Psoas muscle (tissue), 8 donors: ENCODE results near the gene MSH3. TPM values are rescaled to one million over a fixed set of nuclear protein-coding genes. Genes with fewer than 3 reads are reported as not detected.

ENCODE experiments used
- ATAC-seq, 4 donors: fragments of 200-7000 bp; cut with Tn5 transposase; one replicate each; pipeline ENCODE4 v1.9.1; 2020; ENCODE audit warnings: moderate library complexity in 3 of 4, mild to moderate bottlenecking in 2 of 4
- DNase-seq, 2 donors: peaks; one replicate each; pipeline ENCODE4 v3.0.0-alpha.2; 2020
- H3K27ac ChIP-seq: fragments of 200-600 bp; one replicate; pipeline ENCODE4 v1.8.0; 2022
- H3K27me3 ChIP-seq, 3 donors: fragments of 200-600 bp in 1 of 3; one replicate each; pipeline versions ENCODE4 v1.6.1 to v1.8.0; 2013 to 2022; ENCODE audit warnings: low read length in 2 of 3, mild to moderate bottlenecking in 2 of 3, moderate library complexity in 1 of 3; ENCODE audit not compliant: insufficient read depth in 3 of 3
- H3K36me3 ChIP-seq, 2 donors: fragments of 200-600 bp in 1 of 2; one replicate each; pipeline versions ENCODE4 v1.6.1 to v1.8.0; 2013 to 2022; ENCODE audit warnings: low read depth in 1 of 2, mild to moderate bottlenecking in 1 of 2, moderate library complexity in 1 of 2; ENCODE audit not compliant: insufficient read depth in 1 of 2
- H3K4me1 ChIP-seq: fragments of 200-600 bp; one replicate; pipeline ENCODE4 v1.8.0; 2022
- H3K4me3 ChIP-seq: fragments of 200-600 bp; one replicate; pipeline ENCODE4 v1.8.0; 2022; ENCODE audit warnings: mild to moderate bottlenecking
- H3K9me3 ChIP-seq: fragments of 200-600 bp; one replicate; pipeline ENCODE4 v1.8.0; 2022
- WGBS, 3 donors: extraction: QIAGEN DNeasy Blood & Tissue Kit; methylation state at CpG; one replicate each; pipeline versions ENCODE4 v1.1.6 to v1.1.7; 2013; 5-methylcytosine and 5-hydroxymethylcytosine counted together
- intact Hi-C, 2 donors: fragments of 100-400 bp; cut with DNase I; formaldehyde crosslinking; loops; one replicate each; pipeline versions ENCODE4 v1.11.0 to v1.14.2; 2022
- polyA plus RNA-seq, 3 donors: library from polyadenylated mRNA; stranded (reverse); fragments of 200-250 nt; gene quantifications; one replicate each; pipeline ENCODE4 v1.2.3, GENCODE V29; 2013
- total RNA-seq, 4 donors: library from RNA; stranded (reverse); fragmentation: NEBNext Ultra II Directional in 2 of 4; extraction: Animal tissue kit (Norgen Biotek cat#: 25700) in 2 of 4; gene quantifications; one replicate each; pipeline versions ENCODE4 v1.2.1 to v1.2.4, GENCODE V29; 2021 to 2023
- TF ChIP-seq, protein P1 (sequence below): fragments of 200-600 bp; IDR thresholded peaks from one replicate; pipeline ENCODE4 v1.8.0; 2022; ENCODE audit warnings: antibody characterized with exemption
- donor health status: healthy with polysubstance abuse.
- donor health status: DM: no; HTN: no; CAD: no; lungs with moderate emphysema.
- donor health status: Bipolar disorder and iron deficiency.
- donor health status: healthy.
- donor health status: DM: yes; HTN: yes; CAD: no.
- donor health status: DM: no; HTN: no; CAD: no.
- donor health status: DM: no; HTN: no; CAD: no.
- donor health status: DM: yes; HTN: yes; CAD: no.

The MSH3 gene
- total and polyA plus RNA-seq, 7 donors: 2.8 to 12.6 (median 5.8) TPM

DNA sequence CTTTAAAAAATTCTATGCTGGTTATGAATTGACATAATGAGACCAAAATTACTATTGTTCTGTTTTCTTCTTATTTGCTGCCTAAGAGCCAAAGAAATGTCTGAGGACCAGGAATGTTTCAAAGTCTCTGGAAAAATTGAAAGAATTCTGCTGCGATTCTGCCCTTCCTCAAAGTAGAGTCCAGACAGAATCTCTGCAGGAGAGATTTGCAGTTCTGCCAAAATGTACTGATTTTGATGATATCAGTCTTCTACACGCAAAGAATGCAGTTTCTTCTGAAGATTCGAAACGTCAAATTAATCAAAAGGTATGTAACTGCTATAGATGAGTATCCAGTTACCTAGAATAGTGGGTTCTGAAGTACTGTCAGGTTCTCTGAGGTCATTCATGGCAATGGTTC, 10.6 kb downstream of the MSH3 start:
- intact Hi-C loops: no loop called here
- ATAC-seq (no peak), DNase-seq (no peak)
- WGBS, 3 donors: 92 to 95% (median 93%) methylated on average over 4 of the region's 4 CpGs
- Histone ChIP-seq H3K9me3 (no peaks in the 10 kb centered on the region), H3K27ac (no peak overlapping the region), H3K4me3 (no peak overlapping the region), H3K36me3 (peaks cover 3 to 41% of the 10 kb centered on the region in 2 donors), H3K27me3 (no peaks in the 10 kb centered on the region), H3K4me1 (no peaks in the 10 kb centered on the region)
- TF ChIP-seq, protein P1, sequence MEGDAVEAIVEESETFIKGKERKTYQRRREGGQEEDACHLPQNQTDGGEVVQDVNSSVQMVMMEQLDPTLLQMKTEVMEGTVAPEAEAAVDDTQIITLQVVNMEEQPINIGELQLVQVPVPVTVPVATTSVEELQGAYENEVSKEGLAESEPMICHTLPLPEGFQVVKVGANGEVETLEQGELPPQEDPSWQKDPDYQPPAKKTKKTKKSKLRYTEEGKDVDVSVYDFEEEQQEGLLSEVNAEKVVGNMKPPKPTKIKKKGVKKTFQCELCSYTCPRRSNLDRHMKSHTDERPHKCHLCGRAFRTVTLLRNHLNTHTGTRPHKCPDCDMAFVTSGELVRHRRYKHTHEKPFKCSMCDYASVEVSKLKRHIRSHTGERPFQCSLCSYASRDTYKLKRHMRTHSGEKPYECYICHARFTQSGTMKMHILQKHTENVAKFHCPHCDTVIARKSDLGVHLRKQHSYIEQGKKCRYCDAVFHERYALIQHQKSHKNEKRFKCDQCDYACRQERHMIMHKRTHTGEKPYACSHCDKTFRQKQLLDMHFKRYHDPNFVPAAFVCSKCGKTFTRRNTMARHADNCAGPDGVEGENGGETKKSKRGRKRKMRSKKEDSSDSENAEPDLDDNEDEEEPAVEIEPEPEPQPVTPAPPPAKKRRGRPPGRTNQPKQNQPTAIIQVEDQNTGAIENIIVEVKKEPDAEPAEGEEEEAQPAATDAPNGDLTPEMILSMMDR: no peak

DNA sequence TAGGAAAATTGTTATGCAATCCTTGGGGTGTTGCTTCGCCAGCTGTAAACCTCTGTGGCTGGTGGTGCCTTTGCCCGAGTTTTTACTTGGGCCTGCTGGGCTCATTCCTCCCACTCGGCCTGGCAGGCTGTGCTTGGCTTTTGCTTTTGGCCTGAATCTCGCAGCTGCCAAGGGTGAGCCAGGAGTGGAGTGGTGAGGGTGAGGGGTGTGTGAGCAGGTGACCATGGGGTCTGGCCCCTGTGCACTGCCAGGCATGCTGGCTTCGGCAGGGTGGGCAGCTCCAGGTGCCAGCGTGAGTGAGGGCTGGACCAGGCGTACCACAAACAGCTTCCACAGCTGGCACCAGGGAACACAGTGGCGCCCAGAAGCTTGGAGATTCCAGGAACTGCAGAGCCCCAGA, 12.9 kb downstream of the MSH3 start:
- H3K36me3 ChIP-seq: peaks cover 0 to 50% of the 10 kb centered on the region in 2 donors
- H3K27me3 ChIP-seq: no peaks in the 10 kb centered on the region
- 53 to 70% (median 58%) methylated on average over 8 of the region's 8 CpGs for WGBS, 3 donors
- ATAC-seq: no peak
- no peaks in the 10 kb centered on the region for H3K9me3 ChIP-seq
- no peaks in the 10 kb centered on the region for H3K4me1 ChIP-seq
- H3K4me3 ChIP-seq: no peak overlapping the region
- TF ChIP-seq, protein P1: no peak
- peak in 1 of 2 donors; percentile 13 for DNase-seq
- H3K27ac ChIP-seq: no peak overlapping the region
- intact Hi-C loops: no loop called here

DNA sequence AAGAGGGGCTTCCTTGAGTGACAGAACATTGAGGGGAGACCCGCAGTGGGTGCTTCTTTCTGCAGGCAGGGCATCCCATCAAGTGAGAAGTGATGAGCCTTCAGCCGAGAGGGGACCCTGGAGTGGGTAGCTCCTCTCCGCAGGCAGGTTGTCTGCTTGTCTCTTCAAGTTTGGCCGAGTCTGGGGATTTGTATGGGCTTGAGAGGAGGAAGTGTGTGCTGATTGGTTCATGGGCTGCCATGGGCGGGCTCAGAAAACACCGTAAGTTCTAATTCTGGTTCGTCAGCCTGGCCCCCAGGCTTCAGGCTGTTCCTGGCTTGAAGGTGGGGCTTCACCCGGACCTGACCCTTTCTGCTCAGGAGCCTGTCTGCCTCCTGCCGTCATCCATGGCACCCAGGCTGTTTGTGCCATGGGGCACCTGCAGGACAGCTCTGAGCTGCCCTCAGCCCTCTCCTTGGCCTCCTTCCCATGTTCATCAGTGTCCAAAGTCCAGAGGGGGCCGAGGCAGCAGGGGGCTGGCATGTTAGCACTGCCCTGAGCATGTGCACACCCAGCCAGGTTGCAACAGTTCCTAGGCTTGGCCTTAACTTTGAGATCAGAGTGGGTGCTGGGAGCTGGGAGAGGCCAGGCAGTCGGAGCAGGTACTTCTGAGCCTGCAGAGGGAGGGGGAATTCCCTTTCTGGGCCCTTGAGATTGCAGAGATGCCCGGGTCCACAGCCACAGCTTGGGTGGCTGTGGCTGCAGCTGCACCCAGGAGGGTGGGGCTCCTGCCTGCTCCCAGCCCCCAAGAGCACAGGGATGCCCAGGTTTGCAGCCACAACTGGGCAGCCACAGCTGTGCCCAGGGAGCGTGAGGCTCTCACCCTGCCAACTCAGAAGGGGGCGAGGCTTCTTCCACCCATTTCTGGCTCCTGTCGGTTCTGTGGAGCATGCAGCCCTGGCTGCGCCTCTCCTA, 13.8 kb downstream of the MSH3 start:
- 68 to 80% (median 75%) methylated on average over 16 of the region's 16 CpGs for WGBS, 3 donors
- TF ChIP-seq, protein P1: no peak
- DNase-seq: no peak
- no peaks in the 10 kb centered on the region for H3K9me3 ChIP-seq
- ATAC-seq: peak in 1 of 4 donors; percentile 59
- no peak overlapping the region for H3K4me3 ChIP-seq
- no peaks in the 10 kb centered on the region for H3K27me3 ChIP-seq
- H3K36me3 ChIP-seq: peaks cover 0 to 59% of the 10 kb centered on the region in 2 donors
- intact Hi-C loops: no loop called here
- H3K4me1 ChIP-seq: no peaks in the 10 kb centered on the region
- no peak overlapping the region for H3K27ac ChIP-seq

DNA sequence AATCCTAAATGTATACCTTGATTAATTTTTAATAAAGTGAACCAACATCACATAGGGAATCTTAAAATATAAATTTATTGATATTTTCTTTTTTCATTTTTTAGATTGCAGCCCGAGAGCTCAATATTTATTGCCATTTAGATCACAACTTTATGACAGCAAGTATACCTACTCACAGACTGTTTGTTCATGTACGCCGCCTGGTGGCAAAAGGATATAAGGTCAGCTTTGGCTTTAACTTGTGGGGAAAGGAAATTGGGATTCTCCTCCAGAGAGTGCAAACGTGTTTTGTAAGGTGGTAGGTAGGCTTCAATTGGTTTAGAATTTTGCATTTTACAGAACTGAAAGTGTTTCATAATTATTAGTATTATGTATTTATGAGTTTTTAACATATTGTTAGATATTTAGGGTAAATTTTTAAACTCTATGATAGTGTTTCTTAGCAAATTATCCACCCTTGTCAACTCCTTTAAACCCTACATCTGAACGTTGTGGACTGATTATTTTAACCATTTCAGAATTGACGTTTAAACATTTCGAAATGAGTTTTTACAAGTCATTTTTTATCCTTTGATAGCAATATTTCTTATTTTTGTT, 17.8 kb downstream of the MSH3 start:
- Histone ChIP-seq H3K9me3 (no peaks in the 10 kb centered on the region), H3K27ac (no peak overlapping the region), H3K4me3 (no peak overlapping the region), H3K27me3 (no peaks in the 10 kb centered on the region), H3K36me3 (peaks cover 3 to 70% of the 10 kb centered on the region in 2 donors), H3K4me1 (no peaks in the 10 kb centered on the region)
- 34 to 42% (median 36%) methylated on average over 7 of the region's 7 CpGs for WGBS, 3 donors
- TF ChIP-seq, protein P1: peak; percentile 71
- ATAC-seq (peak in 3 of 4 donors; percentile 61 to 80 (median 70)), DNase-seq (peak; percentile 53 to 66)
- intact Hi-C loops: loop anchor here in 1 of 2 donors (5.0 kb wide), 2 partner anchors 185 to 625 kb away; partner anchors contain the start of gene FAM151B
